Pancreas (tissue), 10 donors: ENCODE data around the gene ITK. TPM values are rescaled to one million over a fixed set of nuclear protein-coding genes. Genes with fewer than 3 reads are reported as not detected.
"Not testable (repeated sequence)": the region's sequence is repeated elsewhere in the genome, so short reads cannot be mapped to it uniquely, and the experiment has no call there.

Source experiments
- ATAC-seq, 4 donors: fragments of 200-7000 bp; cut with Tn5 transposase; one replicate each; pipeline versions ENCODE4 v1.8.0 to v1.9.1; 2020; ENCODE audit warnings: mild to moderate bottlenecking in 4 of 4, moderate library complexity in 4 of 4
- DNase-seq, 6 donors: peaks; one replicate each; pipeline ENCODE4 v3.0.0-alpha.2; 2020
- FAIRE-seq: peaks from 2 replicates; lab custom pipeline; 2012; peaks lifted over from hg19 to GRCh38; lab: Jason Lieb, UNC
- H3K27ac ChIP-seq, 4 donors: fragments of 200-600 bp; sonication (generic); 1 replicate in 3 of 4; 2 replicates in 1 of 4; pipeline versions ENCODE4 v1.5.0 to v1.8.0; 2020
- H3K27me3 ChIP-seq, 4 donors: fragments of 200-600 bp; one replicate each; pipeline ENCODE4 v1.8.0; 2021
- H3K36me3 ChIP-seq, 3 donors: fragments of 200-600 bp; sonication (generic) in 1 of 3; one replicate each; pipeline versions ENCODE4 v1.5.0 to v1.8.0; 2020 to 2021
- H3K4me1 ChIP-seq, 3 donors: fragments of 200-600 bp; one replicate each; pipeline ENCODE4 v1.8.0; 2021
- H3K4me3 ChIP-seq, 4 donors: fragments of 200-600 bp; sonication (generic) in 2 of 4; one replicate each; pipeline versions ENCODE4 v1.5.0 to v1.8.0; 2020 to 2021
- H3K9me3 ChIP-seq, 4 donors: fragments of 200-600 bp; one replicate each; pipeline ENCODE4 v1.8.0; 2021
- WGBS, 2 donors: extraction: QIAGEN DNeasy Blood & Tissue Kit; methylation state at CpG; one replicate each; pipeline ENCODE4 v1.1.7; 2013; 5-methylcytosine and 5-hydroxymethylcytosine counted together
- intact Hi-C, 3 donors: fragments of 100-400 bp; cut with DNase I; formaldehyde crosslinking; loops; one replicate each; pipeline versions ENCODE4 v1.11.1 to v1.14.2; 2022
- polyA plus RNA-seq, 2 donors: library from polyadenylated mRNA; stranded (reverse); fragments of 200-250 nt; gene quantifications; one replicate each; pipeline ENCODE4 v1.2.3, GENCODE V29; 2013
- total RNA-seq, 6 donors: library from RNA; stranded (reverse); fragmentation: NEBNext Ultra II Directional in 4 of 6; extraction: Animal tissue kit (Norgen Biotek cat#: 25700) in 4 of 6; gene quantifications; one replicate each; pipeline versions ENCODE4 v1.2.1 to v1.2.4, GENCODE V29; 2021 to 2023
- TF ChIP-seq, protein P1 (sequence below), 4 donors: fragments of 200-600 bp; sonication (generic) in 3 of 4; IDR thresholded peaks; one replicate each; pipeline versions ENCODE4 v1.5.0 to v1.8.0; 2021; ENCODE audit warnings: antibody characterized with exemption in 4 of 4
- donor health status: healthy with polysubstance abuse.
- donor health status: DM: no; HTN: no; CAD: no; lungs with moderate emphysema.
- donor health status: DM: no; HTN: no; CAD: no.
- donor health status: control.
- donor health status: control.
- donor health status: Bipolar disorder and iron deficiency.
- donor health status: DM: yes; HTN: yes; CAD: no.
- donor health status: DM: no; HTN: no; CAD: no.
- donor health status: DM: no; HTN: no; CAD: no.
- donor health status: DM: yes; HTN: yes; CAD: no.

Gene ITK
- total and polyA plus RNA-seq, 8 donors = 0.26 to 1.3 (median 0.71) TPM

DNA sequence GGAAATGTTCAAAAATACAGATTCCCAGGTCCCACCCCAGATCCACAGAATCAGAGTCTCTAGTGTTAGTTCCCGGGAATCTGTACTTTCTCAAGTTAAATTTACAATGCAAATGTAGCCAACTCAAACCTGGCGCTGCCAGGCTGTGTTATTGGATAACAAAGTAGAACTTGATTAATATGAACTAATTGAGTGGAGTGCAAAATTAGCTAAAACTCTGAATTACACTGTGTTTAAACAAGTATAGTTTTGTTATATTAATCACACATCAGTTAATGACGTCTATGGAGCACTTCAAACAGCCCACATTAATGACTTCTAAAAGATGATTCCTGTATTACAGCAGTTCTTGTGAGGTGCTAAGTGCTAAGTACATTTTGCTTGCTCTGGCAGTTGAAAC, 52.9 kb downstream of the ITK start:
- H3K27me3 ChIP-seq = peaks cover 0 to 3% (median 0%) of the 10 kb centered on the region in 4 donors
- no peaks in the 10 kb centered on the region for H3K4me1 ChIP-seq
- intact Hi-C loops = no loop called here
- TF ChIP-seq, protein P1, sequence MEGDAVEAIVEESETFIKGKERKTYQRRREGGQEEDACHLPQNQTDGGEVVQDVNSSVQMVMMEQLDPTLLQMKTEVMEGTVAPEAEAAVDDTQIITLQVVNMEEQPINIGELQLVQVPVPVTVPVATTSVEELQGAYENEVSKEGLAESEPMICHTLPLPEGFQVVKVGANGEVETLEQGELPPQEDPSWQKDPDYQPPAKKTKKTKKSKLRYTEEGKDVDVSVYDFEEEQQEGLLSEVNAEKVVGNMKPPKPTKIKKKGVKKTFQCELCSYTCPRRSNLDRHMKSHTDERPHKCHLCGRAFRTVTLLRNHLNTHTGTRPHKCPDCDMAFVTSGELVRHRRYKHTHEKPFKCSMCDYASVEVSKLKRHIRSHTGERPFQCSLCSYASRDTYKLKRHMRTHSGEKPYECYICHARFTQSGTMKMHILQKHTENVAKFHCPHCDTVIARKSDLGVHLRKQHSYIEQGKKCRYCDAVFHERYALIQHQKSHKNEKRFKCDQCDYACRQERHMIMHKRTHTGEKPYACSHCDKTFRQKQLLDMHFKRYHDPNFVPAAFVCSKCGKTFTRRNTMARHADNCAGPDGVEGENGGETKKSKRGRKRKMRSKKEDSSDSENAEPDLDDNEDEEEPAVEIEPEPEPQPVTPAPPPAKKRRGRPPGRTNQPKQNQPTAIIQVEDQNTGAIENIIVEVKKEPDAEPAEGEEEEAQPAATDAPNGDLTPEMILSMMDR (IDR thresholded peaks at IDR 0.05) = no peak
- ATAC-seq (no peak), FAIRE-seq (no peak), DNase-seq (no peak)
- no peaks in the 10 kb centered on the region for H3K36me3 ChIP-seq
- no peaks in the 10 kb centered on the region for H3K9me3 ChIP-seq
- no peak overlapping the region for H3K27ac ChIP-seq
- 82 to 86% methylated on average over 3 of the region's 3 CpGs for WGBS, 2 donors
- no peak overlapping the region for H3K4me3 ChIP-seq

GRCh38 chr5:157236423-157236822, 55.8 kb downstream of the ITK start:
- ATAC-seq (no peak), DNase-seq (no peak), FAIRE-seq (no peak)
- TF ChIP-seq, protein P1 (IDR thresholded peaks at IDR 0.05) = no peak
- Histone ChIP-seq H3K36me3 (no peaks in the 10 kb centered on the region), H3K4me1 (no peaks in the 10 kb centered on the region), H3K9me3 (no peaks in the 10 kb centered on the region), H3K27ac (no peak overlapping the region), H3K4me3 (no peak overlapping the region), H3K27me3 (peaks cover 0 to 3% (median 0%) of the 10 kb centered on the region in 4 donors)
- WGBS, 2 donors = 84 to 91% methylated on average over 3 of the region's 3 CpGs
- intact Hi-C loops = no loop called here

GRCh38 chr5:157241483-157241882, 60.8 kb downstream of the ITK start:
- no peaks in the 10 kb centered on the region for H3K9me3 ChIP-seq
- H3K27ac ChIP-seq = no peak overlapping the region
- H3K4me1 ChIP-seq = no peaks in the 10 kb centered on the region
- FAIRE-seq (no peak), ATAC-seq (no peak), DNase-seq (no peak)
- intact Hi-C loops = no loop called here
- H3K27me3 ChIP-seq = no peaks in the 10 kb centered on the region
- H3K36me3 ChIP-seq = no peaks in the 10 kb centered on the region
- WGBS, 2 donors = 81 to 86% methylated on average over 4 of the region's 4 CpGs
- no peak overlapping the region for H3K4me3 ChIP-seq
- TF ChIP-seq, protein P1 (IDR thresholded peaks at IDR 0.05) = no peak

GRCh38 chr5:157244704-157245103, 64.1 kb downstream of the ITK start:
- H3K4me3 ChIP-seq, DNase-seq, FAIRE-seq, H3K27me3 ChIP-seq, H3K27ac ChIP-seq, ATAC-seq, intact Hi-C loops, H3K9me3 ChIP-seq, H3K4me1 ChIP-seq, H3K36me3 ChIP-seq: not testable (repeated sequence)
- 66 to 69% methylated on average over 7 of the region's 7 CpGs for WGBS, 2 donors

GRCh38 chr5:157245476-157245875, 64.8 kb downstream of the ITK start:
- no peak for FAIRE-seq
- Histone ChIP-seq H3K4me1 (no peaks in the 10 kb centered on the region), H3K4me3 (no peak overlapping the region), H3K27me3 (no peaks in the 10 kb centered on the region), H3K36me3 (no peaks in the 10 kb centered on the region), H3K27ac (no peak overlapping the region), H3K9me3 (no peaks in the 10 kb centered on the region)
- 69 to 70% methylated on average over 4 of the region's 4 CpGs for WGBS, 2 donors
- no peak for ATAC-seq
- intact Hi-C loops = no loop called here
- TF ChIP-seq, protein P1 (IDR thresholded peaks at IDR 0.05) = no peak
- no peak for DNase-seq
